ENCODE results near the gene MUC4. TPM values are rescaled to one million over a fixed set of nuclear protein-coding genes. Genes with fewer than 3 reads are reported as not detected.

The MUC4 gene
- total and polyA plus RNA-seq, 9 of the 15 experiments (the other 6 are each of a cell fraction or from before 2014, with no cell fraction given) = under 0.01 to 0.21 (median 0.10) TPM; not detected in 4

DNA sequence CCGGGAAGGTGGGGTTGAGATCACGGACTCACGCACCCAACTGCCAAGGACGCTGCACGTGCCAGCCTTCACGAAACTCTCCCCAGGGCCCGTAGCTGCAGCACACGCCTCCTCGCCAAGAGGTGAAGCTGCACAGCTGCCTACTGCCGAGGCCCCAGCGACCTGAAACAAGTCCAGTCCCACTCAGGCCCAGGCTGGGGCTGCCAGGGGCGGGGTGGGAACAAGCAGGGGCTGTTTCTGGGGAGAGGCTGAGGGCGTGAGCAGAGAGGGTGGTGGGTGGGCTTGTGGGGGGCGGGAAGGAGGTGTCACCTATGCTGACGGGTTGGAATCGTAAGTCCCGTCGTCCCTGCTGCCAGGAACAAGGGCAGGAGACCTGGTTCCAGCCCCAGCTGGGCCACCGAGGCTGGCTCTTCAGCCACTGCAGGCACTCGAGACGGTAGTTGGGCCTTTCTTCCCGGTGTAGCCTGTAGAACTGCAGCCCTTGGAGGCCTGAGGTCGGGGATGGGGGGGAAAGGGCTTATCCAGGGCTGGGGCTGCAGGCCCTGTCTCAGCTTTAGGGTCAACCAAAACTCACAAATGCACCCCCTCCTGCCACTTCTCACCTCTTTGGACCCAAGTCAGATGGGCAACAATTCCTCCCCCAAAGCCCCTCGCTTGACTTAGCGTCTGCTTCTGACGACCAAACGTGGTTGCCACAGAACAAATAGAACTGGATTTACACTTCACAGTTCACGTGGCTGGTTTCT lies 46.6 kb downstream of the MUC4 start:
- in situ Hi-C loops (cut with MboI) = no loop called here

More for the DNA sequence above, 46.6 kb downstream of the MUC4 start:
- 0 out of 2 replicates have a peak, but pooled peaks have one; percentile 16 for TF ChIP-seq BHLHE40 (IDR thresholded peaks at IDR 0.05; ENCODE audit: low read length)
- TF ChIP-seq SRSF9 (IDR thresholded peaks at IDR 0.05; ENCODE audit: borderline replicate concordance, low read depth, low read length) = no peak
- ChIA-PET POLR2A (interaction anchor here (0.8 to 1.0 kb wide), 2 partner anchors 9 to 79 kb away, joined by 3 read pairs; no protein-coding TSS in a partner anchor), CTCF (ENCODE audit: low intra/inter-chr PET ratio) (no interaction called here)
- Histone ChIP-seq H3K27me3 (ENCODE audit: control insufficient read depth in 2 of 2, insufficient read depth in 2 of 2, low read length in 2 of 2) (peaks cover 17 to 81% of the 10 kb centered on the region in 2 experiments; a peak in 4 of 5 replicates), H3K36me3 (ENCODE audit: control insufficient read depth, insufficient read depth, low read length) (no peaks in the 10 kb centered on the region), H3K4me2 (ENCODE audit: insufficient read depth, low read length) (no peak overlapping the region), H2AFZ (ENCODE audit: low read depth, low read length) (no peak overlapping the region), H3K9me1 (ENCODE audit: control insufficient read depth, insufficient read depth, low read length) (no peaks in the 10 kb centered on the region), H3K4me3 (no peak overlapping the region), H3K27ac (ENCODE audit: extremely low read depth, low read depth, low read length) (no peak overlapping the region), H3K9me3 (replicated peaks; ENCODE audit: control insufficient read depth, insufficient read depth, low read depth, low read length) (no peaks in the 10 kb centered on the region), H4K20me1 (replicated peaks; ENCODE audit: control insufficient read depth, insufficient read depth, low read length) (0 out of 2 replicates have a peak, but pooled peaks cover 4% of the 10 kb centered on the region), H3K9ac (ENCODE audit: insufficient read depth in 1 of 2, low read depth in 2 of 2, low read length in 2 of 2) (no peak overlapping the region), H3K4me1 (replicated peaks in 1 of 2; ENCODE audit: control insufficient read depth in 2 of 2, insufficient read depth in 2 of 2, low read length in 2 of 2) (peaks cover 0 to 10% of the 10 kb centered on the region in 2 experiments; a peak in 2 of 5 replicates), H3K79me2 (ENCODE audit: control insufficient read depth, insufficient read depth, low read length) (no peaks in the 10 kb centered on the region)
- ATAC-seq = no peak
- BruUV-seq (replicated peaks) = no TSS peak
- no peak for FAIRE-seq
- 13% methylated on average over 25 of the region's 28 CpGs for WGBS (ENCODE audit: insufficient coverage, low coverage, missing lambda C conversion rate)
- intact Hi-C loops (cut with micrococcal nuclease) = no loop called here
- DNase-seq (ENCODE audit: extremely low read depth in 1 of 4, low spot score in 3 of 4) = no peak

All from K562 (cell line).